HL-60 (cell line): ENCODE data around the gene POLR3A.

Experiments used
- DNase-seq, 2 experiments: peaks; one replicate each; pipeline ENCODE4 v3.0.0-alpha.2; 2010 to 2020; ENCODE audit warnings: low read depth in 1 of 2, low spot score in 1 of 2
- H3K27ac ChIP-seq: fragments of 250-450 bp; sonication (Bioruptor Pico); replicated peaks from 2 replicates; pipeline ENCODE4 v1.5.1; 2020; ENCODE audit warnings: mild to moderate bottlenecking, moderate library complexity
- H3K27me3 ChIP-seq: fragments of 250-450 bp; sonication (Bioruptor Pico); 2 replicates; pipeline ENCODE4 v1.5.1; 2021; ENCODE audit warnings: mild to moderate bottlenecking, moderate library complexity; ENCODE audit not compliant: insufficient read depth, poor library complexity, severe bottlenecking
- H3K4me3 ChIP-seq: replicated peaks from 2 replicates; pipeline ENCODE4 v1.5.1; 2011; ENCODE audit warnings: mild to moderate bottlenecking, control low read depth, low read length; ENCODE audit not compliant: insufficient read depth
- GABPA ChIP-seq: IDR thresholded peaks from 2 replicates; pipeline ENCODE4 v1.6.1; 2012; ENCODE audit warnings: low read depth
- POLR2AphosphoS5 ChIP-seq: IDR thresholded peaks from 2 replicates; pipeline ENCODE4 v1.6.1; 2012; ENCODE audit warnings: low read depth
- SPI1 ChIP-seq: IDR thresholded peaks from 2 replicates; pipeline ENCODE4 v1.6.1; 2012; ENCODE audit warnings: low read depth, mild to moderate bottlenecking, borderline replicate concordance
- TF ChIP-seq, protein P1 (sequence below): IDR thresholded peaks from one replicate; pipeline ENCODE4 v1.5.1; 2011; ENCODE audit warnings: low read length, control low read depth, inconsistent platforms; ENCODE audit not compliant: insufficient read depth
- TF ChIP-seq, protein P2 (sequence below): IDR thresholded peaks from 2 replicates; pipeline ENCODE4 v1.6.1; 2012; ENCODE audit warnings: low read depth; ENCODE audit not compliant: insufficient replicate concordance

The POLR3A gene

DNA sequence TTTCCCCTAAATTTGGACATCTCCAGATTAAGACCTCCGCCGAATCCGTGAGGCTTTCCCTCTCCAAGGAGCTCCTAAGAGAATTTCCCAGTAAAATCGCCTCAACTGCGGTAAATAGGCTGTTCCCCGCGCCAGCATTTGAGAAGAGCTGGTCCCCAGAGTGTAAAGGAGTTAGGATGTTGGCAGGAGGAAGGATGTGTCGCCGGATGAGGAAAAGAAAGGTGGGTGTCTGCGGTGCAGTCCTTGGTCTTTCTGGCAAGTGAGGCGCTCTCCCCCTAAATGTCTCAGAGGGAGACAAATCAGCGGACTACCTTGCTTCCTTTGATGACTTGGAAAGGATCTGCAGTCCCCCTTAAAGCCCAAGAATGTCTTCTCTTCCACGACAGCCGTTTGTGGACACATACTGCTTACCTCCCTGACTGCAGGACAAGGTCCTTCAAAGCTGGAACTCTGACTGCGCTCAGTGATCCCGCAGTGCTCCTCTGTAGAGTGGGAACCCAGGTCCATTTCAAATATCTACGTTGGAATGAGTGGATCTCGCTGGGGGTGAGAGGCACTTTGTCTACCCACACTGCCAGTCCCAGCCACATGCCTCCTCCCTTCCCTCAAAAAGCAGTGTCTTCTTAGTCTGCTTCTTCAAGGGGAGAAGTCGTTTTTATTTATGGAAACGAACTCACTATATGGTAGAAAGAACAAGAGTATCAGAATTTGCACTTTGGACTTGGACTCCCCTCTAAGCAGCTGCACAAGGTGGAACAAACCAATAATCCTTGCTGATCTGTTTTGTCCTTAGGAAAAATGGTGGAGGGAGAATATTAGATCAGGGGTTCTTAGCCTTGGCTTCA is 101.7 kb downstream of the POLR3A start:
- H3K4me3 ChIP-seq = no peak overlapping the region

DNA sequence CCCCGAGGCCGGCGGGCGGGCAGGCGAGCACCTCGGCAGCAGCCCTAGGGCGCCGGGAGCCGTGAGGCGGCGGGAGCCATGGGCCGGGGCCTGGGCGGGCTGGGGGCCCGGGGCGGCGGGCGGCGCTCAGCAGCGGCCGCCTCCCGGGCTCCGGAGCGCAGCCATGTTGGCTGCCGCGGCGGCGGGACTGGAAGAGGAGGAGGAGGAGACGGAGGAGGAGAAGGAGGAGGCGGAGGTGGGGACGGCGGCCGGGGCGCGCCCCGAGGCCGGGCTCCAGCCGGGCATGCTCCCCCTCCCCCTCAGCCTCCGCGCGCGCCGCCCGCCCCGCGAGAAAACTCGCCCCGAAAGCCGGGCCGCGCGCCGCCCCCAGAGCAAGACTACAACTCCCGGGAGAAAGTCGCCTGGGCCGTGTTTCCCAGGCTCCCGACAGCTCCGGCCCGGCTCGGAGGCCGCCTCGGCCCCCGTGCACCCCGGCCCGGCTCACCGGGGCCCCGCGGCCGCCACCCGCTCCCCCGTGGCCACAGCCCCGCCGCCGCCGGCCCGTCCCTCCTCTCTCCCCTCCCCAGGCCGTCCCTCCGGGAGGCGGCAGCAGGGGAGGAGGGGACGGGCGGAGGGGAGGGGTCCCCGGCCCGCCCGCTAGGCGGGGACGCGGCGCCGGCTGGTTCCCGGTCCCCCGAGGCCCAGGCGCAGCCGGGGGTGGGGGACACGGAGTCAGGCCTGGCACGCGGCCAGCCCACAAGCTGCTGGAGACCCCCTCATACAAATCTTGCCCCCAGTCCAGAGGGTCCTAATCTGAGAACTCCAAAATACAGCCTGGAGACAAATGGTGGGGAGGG is 102.5 kb downstream of the POLR3A start, which contains the start of gene DLG5:
DLG5 (minus strand) TSS at position 190 of the 836 bp plus-strand sequence. CDS start 235 bp downstream, outside the sequence.
- peak within 1 kb of the TSS; percentile 60 for H3K4me3 ChIP-seq
- DNase-seq = peak in 1 of 2 experiments; percentile 17
- H3K27me3 ChIP-seq = peaks cover 41% of the 10 kb centered on the region
- no peak within 1 kb of the TSS for H3K27ac ChIP-seq
- TF ChIP-seq GABPA (no peak), SPI1 (no peak), POLR2AphosphoS5 (no peak)
- TF ChIP-seq, protein P1, sequence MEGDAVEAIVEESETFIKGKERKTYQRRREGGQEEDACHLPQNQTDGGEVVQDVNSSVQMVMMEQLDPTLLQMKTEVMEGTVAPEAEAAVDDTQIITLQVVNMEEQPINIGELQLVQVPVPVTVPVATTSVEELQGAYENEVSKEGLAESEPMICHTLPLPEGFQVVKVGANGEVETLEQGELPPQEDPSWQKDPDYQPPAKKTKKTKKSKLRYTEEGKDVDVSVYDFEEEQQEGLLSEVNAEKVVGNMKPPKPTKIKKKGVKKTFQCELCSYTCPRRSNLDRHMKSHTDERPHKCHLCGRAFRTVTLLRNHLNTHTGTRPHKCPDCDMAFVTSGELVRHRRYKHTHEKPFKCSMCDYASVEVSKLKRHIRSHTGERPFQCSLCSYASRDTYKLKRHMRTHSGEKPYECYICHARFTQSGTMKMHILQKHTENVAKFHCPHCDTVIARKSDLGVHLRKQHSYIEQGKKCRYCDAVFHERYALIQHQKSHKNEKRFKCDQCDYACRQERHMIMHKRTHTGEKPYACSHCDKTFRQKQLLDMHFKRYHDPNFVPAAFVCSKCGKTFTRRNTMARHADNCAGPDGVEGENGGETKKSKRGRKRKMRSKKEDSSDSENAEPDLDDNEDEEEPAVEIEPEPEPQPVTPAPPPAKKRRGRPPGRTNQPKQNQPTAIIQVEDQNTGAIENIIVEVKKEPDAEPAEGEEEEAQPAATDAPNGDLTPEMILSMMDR = no peak
- TF ChIP-seq, protein P2, sequence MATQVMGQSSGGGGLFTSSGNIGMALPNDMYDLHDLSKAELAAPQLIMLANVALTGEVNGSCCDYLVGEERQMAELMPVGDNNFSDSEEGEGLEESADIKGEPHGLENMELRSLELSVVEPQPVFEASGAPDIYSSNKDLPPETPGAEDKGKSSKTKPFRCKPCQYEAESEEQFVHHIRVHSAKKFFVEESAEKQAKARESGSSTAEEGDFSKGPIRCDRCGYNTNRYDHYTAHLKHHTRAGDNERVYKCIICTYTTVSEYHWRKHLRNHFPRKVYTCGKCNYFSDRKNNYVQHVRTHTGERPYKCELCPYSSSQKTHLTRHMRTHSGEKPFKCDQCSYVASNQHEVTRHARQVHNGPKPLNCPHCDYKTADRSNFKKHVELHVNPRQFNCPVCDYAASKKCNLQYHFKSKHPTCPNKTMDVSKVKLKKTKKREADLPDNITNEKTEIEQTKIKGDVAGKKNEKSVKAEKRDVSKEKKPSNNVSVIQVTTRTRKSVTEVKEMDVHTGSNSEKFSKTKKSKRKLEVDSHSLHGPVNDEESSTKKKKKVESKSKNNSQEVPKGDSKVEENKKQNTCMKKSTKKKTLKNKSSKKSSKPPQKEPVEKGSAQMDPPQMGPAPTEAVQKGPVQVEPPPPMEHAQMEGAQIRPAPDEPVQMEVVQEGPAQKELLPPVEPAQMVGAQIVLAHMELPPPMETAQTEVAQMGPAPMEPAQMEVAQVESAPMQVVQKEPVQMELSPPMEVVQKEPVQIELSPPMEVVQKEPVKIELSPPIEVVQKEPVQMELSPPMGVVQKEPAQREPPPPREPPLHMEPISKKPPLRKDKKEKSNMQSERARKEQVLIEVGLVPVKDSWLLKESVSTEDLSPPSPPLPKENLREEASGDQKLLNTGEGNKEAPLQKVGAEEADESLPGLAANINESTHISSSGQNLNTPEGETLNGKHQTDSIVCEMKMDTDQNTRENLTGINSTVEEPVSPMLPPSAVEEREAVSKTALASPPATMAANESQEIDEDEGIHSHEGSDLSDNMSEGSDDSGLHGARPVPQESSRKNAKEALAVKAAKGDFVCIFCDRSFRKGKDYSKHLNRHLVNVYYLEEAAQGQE = no peak

More for the DNA sequence above, 101.7 kb downstream of the POLR3A start:
- TF ChIP-seq, protein P1 = no peak
- TF ChIP-seq SPI1 (no peak), GABPA (no peak), POLR2AphosphoS5 (no peak)
- TF ChIP-seq, protein P2 = no peak
- no peak for DNase-seq
- no peak overlapping the region for H3K27ac ChIP-seq
- H3K27me3 ChIP-seq = peaks cover 41% of the 10 kb centered on the region

DNA sequence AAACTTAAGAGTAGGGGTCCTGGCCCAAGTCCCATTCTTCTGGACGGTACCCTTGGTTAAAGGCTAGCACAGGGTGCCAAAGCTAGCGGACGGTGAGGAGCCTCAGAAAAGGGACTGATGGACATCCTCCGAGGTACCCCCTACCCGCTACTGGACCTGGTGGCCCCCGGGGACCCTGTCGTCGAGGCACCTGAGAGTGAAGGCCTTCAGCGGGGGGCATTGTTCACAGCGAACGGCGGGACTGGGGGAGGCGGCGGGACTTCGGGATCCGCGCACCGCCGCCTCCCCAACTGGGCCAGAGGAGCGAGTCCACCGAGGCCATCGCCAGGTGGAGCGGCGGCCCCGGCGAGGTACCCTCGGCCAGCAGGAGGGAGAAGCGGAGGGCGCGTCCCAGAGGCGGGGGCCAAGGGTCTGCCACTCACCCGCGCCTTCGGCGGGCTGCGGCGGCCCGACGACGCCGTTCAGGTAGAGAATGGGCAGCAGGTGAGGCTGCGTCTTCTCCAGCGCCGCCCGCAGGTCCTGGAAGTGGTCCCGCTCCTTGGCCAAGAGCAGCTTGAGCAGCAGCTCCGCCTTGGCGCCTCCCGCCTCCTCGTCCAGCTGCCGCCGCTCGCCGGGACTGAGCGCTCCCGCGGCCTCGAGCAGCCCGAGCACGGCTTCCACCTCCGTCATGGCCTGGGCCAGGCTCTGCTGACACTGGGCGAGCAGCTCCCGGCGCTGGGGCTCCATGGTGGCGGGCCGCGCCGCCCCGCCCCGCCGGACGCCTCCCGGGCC is 103.3 kb downstream of the POLR3A start:
- TF ChIP-seq SPI1 (no peak), GABPA (no peak), POLR2AphosphoS5 (no peak)
- TF ChIP-seq, protein P2 = no peak
- TF ChIP-seq, protein P1 = no peak
- no peak overlapping the region for H3K27ac ChIP-seq
- peak overlapping the region; percentile 60 for H3K4me3 ChIP-seq
- H3K27me3 ChIP-seq = peaks cover 41% of the 10 kb centered on the region
- peak in 1 of 2 experiments; percentile 23 for DNase-seq
